HEK293 (cell line): ENCODE measurements around the gene SH3BP4.

Experiments
- CTCF ChIA-PET: fragments of 350-600 bp; formaldehyde crosslinking; extraction: SDS; loops from one replicate; lab custom pipeline; 2021; ENCODE audit warnings: antibody characterized with exemption; lab: Yijun Ruan, JAX
- POLR2A ChIA-PET: fragments of 300-600 bp; formaldehyde crosslinking; extraction: SDS; loops from one replicate; lab custom pipeline; 2020; ENCODE audit warnings: antibody characterized with exemption, inconsistent platforms; lab: Yijun Ruan, JAX
- H3K27ac ChIP-seq: fragments of 200-500 bp; sonication (Bioruptor generic); 2 replicates; pipeline ENCODE4 v1.5.1; 2014; ENCODE audit warnings: low read depth, low read length, control low read depth, inconsistent platforms; ENCODE audit errors: extremely low read depth
- H3K36me3 ChIP-seq, 2 experiments: fragments of 200-500 bp in 1 of 2; sonication (Bioruptor generic) in 1 of 2; 1 replicate in 1 of 2; 2 replicates in 1 of 2; pipeline ENCODE4 v1.5.1; 2014 to 2017; ENCODE audit warnings: inconsistent platforms in 2 of 2, low read length in 2 of 2; ENCODE audit not compliant: control insufficient read depth in 2 of 2, insufficient read depth in 1 of 2
- H3K4me1 ChIP-seq: fragments of 200-500 bp; sonication (Bioruptor generic); 2 replicates; pipeline ENCODE4 v1.5.1; 2014; ENCODE audit warnings: mild to moderate bottlenecking, low read length, inconsistent platforms; ENCODE audit not compliant: control insufficient read depth, insufficient read depth
- H3K4me3 ChIP-seq: 2 replicates; pipeline ENCODE4 v1.5.1; 2011; ENCODE audit warnings: low read depth, mild to moderate bottlenecking, control low read depth, low read length, moderate library complexity
- H3K9me3 ChIP-seq: fragments of 200-500 bp; sonication (Bioruptor generic); 2 replicates; pipeline ENCODE4 v1.5.1; 2014; ENCODE audit warnings: low read depth, low read length, inconsistent platforms; ENCODE audit not compliant: control insufficient read depth, insufficient read depth
- FEZF1 ChIP-seq: fragments of 450-650 bp; formaldehyde crosslinking; IDR thresholded peaks from 2 replicates; pipeline ENCODE4 v1.5.1; 2016; ENCODE audit warnings: missing biosample characterization, missing genetic modification characterization
- KLF8 ChIP-seq: fragments of 450-650 bp; formaldehyde crosslinking; IDR thresholded peaks from 2 replicates; pipeline ENCODE4 v1.5.1; 2016; ENCODE audit warnings: missing biosample characterization, missing genetic modification characterization
- REPIN1 ChIP-seq: fragments of 450-650 bp; formaldehyde crosslinking; IDR thresholded peaks from 2 replicates; pipeline ENCODE4 v1.5.1; 2017; ENCODE audit warnings: missing biosample characterization, missing genetic modification characterization, low read depth
- SP3 ChIP-seq: fragments of 450-650 bp; formaldehyde crosslinking; IDR thresholded peaks from 2 replicates; pipeline ENCODE4 v1.5.1; 2016; ENCODE audit warnings: missing biosample characterization, missing genetic modification characterization
- SP7 ChIP-seq: fragments of 450-650 bp; formaldehyde crosslinking; IDR thresholded peaks from 2 replicates; pipeline ENCODE4 v1.5.1; 2016; ENCODE audit warnings: missing biosample characterization, missing genetic modification characterization
- ZFP41 ChIP-seq: fragments of 450-650 bp; formaldehyde crosslinking; IDR thresholded peaks from 2 replicates; pipeline ENCODE4 v1.5.1; 2016; ENCODE audit warnings: missing biosample characterization, missing genetic modification characterization, borderline replicate concordance
- ZIC2 ChIP-seq: fragments of 450-650 bp; formaldehyde crosslinking; IDR thresholded peaks from 2 replicates; pipeline ENCODE4 v1.5.1; 2016; ENCODE audit warnings: missing biosample characterization, missing genetic modification characterization
- ZNF366 ChIP-seq: fragments of 450-650 bp; formaldehyde crosslinking; conservative IDR thresholded peaks from 2 replicates; pipeline ENCODE4 v1.5.1; 2016; ENCODE audit warnings: missing biosample characterization, missing genetic modification characterization
- ZNF501 ChIP-seq: fragments of 450-650 bp; formaldehyde crosslinking; IDR thresholded peaks from 2 replicates; pipeline ENCODE4 v1.5.1; 2016; ENCODE audit warnings: missing biosample characterization, missing genetic modification characterization
- ZNF530 ChIP-seq: fragments of 450-650 bp; formaldehyde crosslinking; IDR thresholded peaks from 2 replicates; pipeline ENCODE4 v1.5.1; 2016; ENCODE audit warnings: low read depth, missing biosample characterization, missing genetic modification characterization
- ZNF560 ChIP-seq: fragments of 450-650 bp; formaldehyde crosslinking; IDR thresholded peaks from 2 replicates; pipeline ENCODE4 v1.5.1; 2017; ENCODE audit warnings: missing biosample characterization, missing genetic modification characterization, borderline replicate concordance
- ZNF561 ChIP-seq: fragments of 450-650 bp; IDR thresholded peaks from 2 replicates; pipeline ENCODE4 v1.5.1; 2018; ENCODE audit warnings: missing biosample characterization, missing genetic modification characterization, borderline replicate concordance
- ZNF629 ChIP-seq: fragments of 450-650 bp; formaldehyde crosslinking; IDR thresholded peaks from 2 replicates; pipeline ENCODE4 v1.5.1; 2017; ENCODE audit warnings: missing biosample characterization, missing genetic modification characterization
- ZNF658 ChIP-seq: fragments of 450-650 bp; formaldehyde crosslinking; IDR thresholded peaks from 2 replicates; pipeline ENCODE4; 2016; ENCODE audit warnings: missing biosample characterization, missing genetic modification characterization
- ZNF792 ChIP-seq: fragments of 450-650 bp; formaldehyde crosslinking; IDR thresholded peaks from 2 replicates; pipeline ENCODE4 v1.5.1; 2016; ENCODE audit warnings: missing biosample characterization, missing genetic modification characterization
- ZNF843 ChIP-seq: fragments of 450-650 bp; formaldehyde crosslinking; IDR thresholded peaks from 2 replicates; pipeline ENCODE4 v1.5.1; 2016; ENCODE audit warnings: missing biosample characterization, missing genetic modification characterization
- TF ChIP-seq, protein P1 (sequence below): fragments of 450-650 bp; IDR thresholded peaks from 2 replicates; pipeline ENCODE4 v1.5.1; 2018; ENCODE audit warnings: missing biosample characterization, missing genetic modification characterization
- TF ChIP-seq, protein P2 (sequence below): fragments of 450-650 bp; formaldehyde crosslinking; IDR thresholded peaks from 2 replicates; pipeline ENCODE4 v1.5.1; 2017; ENCODE audit warnings: missing biosample characterization, missing genetic modification characterization
- TF ChIP-seq, protein P3 (sequence below): fragments of 450-650 bp; formaldehyde crosslinking; IDR thresholded peaks from 2 replicates; pipeline ENCODE4 v1.5.1; 2016; ENCODE audit warnings: missing biosample characterization, missing genetic modification characterization
- TF ChIP-seq, protein P4 (sequence below): fragments of 450-650 bp; formaldehyde crosslinking; IDR thresholded peaks from 2 replicates; pipeline ENCODE4 v1.5.1; 2016; ENCODE audit warnings: missing biosample characterization, missing genetic modification characterization
- TF ChIP-seq, protein P5 (sequence below): fragments of 450-650 bp; formaldehyde crosslinking; IDR thresholded peaks from 2 replicates; pipeline ENCODE4 v1.5.1; 2017; ENCODE audit warnings: missing biosample characterization, missing genetic modification characterization

SH3BP4 gene

DNA sequence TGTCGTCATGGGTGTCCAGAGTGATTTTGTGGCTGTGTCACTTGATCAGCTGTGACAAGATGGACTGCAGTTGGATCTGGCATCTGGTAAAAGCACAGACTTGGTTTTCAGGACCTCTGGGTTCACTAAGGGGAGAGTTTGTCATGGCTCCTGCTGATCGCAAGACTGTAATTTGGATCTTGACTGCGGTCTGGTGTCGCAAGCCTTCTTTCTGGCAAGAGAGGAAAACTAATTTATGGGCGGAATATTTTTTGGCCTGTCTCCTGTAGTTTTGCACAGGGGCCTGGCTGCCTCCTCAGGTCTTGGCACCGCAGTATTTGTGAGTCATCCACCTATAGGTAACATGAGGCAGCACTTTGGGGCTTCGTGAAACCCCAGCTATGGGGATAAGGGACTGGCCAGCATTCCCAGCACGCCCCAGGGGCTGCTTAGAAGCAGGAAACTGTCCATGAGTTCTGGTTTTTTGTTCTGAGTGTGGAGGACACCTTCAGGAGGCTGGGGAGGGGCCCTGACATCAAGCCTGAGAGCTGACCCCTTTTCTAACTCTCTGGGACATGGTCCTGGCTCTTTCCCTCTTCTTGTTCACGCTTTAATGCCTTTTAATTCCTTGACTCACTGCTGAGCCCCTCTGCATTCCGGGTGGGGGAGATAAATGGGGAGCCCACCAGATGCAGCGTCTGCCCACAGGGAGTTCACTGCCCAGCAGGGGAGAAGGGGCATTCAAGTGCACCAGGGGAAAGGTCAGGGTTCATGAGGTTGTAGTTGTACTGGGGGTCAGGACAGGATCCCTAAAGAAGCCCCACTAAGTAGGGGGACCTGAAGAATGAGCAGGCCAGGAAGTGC, 12.2 kb downstream of the SH3BP4 start (continued):
- TF ChIP-seq ZNF629 (tag by site-specific recombination) (peak; percentile 60; the same call in 1 of the 2 replicates), KLF8 (0 out of 2 replicates have a peak, but pooled peaks have one; percentile 18), ZNF561 (tag by site-specific recombination) (no peak), ZNF792 (tag by site-specific recombination) (no peak), ZNF560 (tag by site-specific recombination) (no peak), ZNF501 (no peak), ZFP41 (no peak), SP3 (tag by site-specific recombination) (no peak), SP7 (tag by site-specific recombination) (peak; percentile 92)
- TF ChIP-seq, protein P1, sequence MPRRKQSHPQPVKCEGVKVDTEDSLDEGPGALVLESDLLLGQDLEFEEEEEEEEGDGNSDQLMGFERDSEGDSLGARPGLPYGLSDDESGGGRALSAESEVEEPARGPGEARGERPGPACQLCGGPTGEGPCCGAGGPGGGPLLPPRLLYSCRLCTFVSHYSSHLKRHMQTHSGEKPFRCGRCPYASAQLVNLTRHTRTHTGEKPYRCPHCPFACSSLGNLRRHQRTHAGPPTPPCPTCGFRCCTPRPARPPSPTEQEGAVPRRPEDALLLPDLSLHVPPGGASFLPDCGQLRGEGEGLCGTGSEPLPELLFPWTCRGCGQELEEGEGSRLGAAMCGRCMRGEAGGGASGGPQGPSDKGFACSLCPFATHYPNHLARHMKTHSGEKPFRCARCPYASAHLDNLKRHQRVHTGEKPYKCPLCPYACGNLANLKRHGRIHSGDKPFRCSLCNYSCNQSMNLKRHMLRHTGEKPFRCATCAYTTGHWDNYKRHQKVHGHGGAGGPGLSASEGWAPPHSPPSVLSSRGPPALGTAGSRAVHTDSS (tag by site-specific recombination): no peak
- TF ChIP-seq, protein P2, sequence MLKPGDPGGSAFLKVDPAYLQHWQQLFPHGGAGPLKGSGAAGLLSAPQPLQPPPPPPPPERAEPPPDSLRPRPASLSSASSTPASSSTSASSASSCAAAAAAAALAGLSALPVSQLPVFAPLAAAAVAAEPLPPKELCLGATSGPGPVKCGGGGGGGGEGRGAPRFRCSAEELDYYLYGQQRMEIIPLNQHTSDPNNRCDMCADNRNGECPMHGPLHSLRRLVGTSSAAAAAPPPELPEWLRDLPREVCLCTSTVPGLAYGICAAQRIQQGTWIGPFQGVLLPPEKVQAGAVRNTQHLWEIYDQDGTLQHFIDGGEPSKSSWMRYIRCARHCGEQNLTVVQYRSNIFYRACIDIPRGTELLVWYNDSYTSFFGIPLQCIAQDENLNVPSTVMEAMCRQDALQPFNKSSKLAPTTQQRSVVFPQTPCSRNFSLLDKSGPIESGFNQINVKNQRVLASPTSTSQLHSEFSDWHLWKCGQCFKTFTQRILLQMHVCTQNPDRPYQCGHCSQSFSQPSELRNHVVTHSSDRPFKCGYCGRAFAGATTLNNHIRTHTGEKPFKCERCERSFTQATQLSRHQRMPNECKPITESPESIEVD (tag by site-specific recombination): peak; percentile 61; the same call in 1 of the 2 replicates

DNA sequence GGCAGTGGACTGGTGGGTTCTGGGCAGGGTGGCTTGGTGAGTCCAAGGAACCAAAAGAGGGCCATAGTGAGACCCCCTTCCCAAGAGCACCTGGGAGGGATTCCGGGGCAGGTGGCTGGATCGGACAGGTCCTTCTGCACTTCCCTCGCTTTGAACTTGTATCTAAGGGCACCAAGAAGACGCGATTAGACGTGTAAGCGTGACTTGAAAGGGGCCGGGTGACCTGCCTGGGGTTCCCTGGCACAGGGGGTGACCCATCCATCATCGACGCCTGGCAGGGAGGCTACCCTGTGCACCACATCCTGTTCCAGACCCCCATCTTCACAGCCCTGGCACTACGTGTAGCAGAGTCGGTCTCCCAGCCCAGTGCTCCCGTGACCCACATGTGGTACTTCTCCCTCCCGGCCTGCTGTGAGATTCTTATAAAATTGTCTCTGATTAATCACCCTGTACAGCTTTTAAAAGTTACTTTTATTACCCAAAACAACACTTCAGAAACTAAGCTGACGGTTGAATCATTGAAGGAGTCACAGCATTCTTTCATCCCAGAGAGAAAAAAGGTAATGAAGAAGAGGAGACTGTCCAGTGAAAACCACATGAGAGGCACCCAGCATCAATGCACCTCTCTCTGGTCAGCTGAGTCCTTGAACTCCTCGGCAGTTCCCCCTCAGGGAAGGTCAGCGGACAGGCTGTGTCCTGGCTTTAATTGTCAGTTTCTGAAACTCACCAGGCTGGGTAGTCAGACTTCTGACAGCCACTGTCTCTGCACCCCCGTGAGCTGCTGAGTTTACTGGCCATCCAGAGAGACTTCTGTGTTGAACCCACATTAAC, 13.0 kb downstream of the SH3BP4 start:
- ChIA-PET CTCF (interaction anchor here (0.6 to 1.5 kb wide), 3 partner anchors 54 to 143 kb away, joined by 3 to 6 read pairs (median 3); no protein-coding TSS in a partner anchor), POLR2A (interaction anchor here (0.6 kb wide), 1 partner anchor 323 kb away, joined by 3 read pairs; no protein-coding TSS in a partner anchor)
- Histone ChIP-seq H3K9me3 (no peaks in the 10 kb centered on the region), H3K27ac (no peak overlapping the region; the same call in 1 of the 2 replicates), H3K36me3 (peaks cover 0 to 2% of the 10 kb centered on the region in 2 experiments; a peak in 1 of 3 replicates), H3K4me3 (no peak overlapping the region), H3K4me1 (peaks cover 33% of the 10 kb centered on the region)
- TF ChIP-seq, protein P3, sequence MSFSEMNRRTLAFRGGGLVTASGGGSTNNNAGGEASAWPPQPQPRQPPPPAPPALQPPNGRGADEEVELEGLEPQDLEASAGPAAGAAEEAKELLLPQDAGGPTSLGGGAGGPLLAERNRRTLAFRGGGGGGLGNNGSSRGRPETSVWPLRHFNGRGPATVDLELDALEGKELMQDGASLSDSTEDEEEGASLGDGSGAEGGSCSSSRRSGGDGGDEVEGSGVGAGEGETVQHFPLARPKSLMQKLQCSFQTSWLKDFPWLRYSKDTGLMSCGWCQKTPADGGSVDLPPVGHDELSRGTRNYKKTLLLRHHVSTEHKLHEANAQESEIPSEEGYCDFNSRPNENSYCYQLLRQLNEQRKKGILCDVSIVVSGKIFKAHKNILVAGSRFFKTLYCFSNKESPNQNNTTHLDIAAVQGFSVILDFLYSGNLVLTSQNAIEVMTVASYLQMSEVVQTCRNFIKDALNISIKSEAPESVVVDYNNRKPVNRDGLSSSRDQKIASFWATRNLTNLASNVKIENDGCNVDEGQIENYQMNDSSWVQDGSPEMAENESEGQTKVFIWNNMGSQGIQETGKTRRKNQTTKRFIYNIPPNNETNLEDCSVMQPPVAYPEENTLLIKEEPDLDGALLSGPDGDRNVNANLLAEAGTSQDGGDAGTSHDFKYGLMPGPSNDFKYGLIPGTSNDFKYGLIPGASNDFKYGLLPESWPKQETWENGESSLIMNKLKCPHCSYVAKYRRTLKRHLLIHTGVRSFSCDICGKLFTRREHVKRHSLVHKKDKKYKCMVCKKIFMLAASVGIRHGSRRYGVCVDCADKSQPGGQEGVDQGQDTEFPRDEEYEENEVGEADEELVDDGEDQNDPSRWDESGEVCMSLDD: no peak
- peak; percentile 47 for TF ChIP-seq ZIC2 (tag by site-specific recombination)
- TF ChIP-seq ZNF843 (tag by site-specific recombination): 0 out of 2 replicates have a peak, but pooled peaks have one; percentile 28
- no peak for TF ChIP-seq ZNF658
- no peak for TF ChIP-seq REPIN1 (tag by site-specific recombination)
- TF ChIP-seq, protein P4, sequence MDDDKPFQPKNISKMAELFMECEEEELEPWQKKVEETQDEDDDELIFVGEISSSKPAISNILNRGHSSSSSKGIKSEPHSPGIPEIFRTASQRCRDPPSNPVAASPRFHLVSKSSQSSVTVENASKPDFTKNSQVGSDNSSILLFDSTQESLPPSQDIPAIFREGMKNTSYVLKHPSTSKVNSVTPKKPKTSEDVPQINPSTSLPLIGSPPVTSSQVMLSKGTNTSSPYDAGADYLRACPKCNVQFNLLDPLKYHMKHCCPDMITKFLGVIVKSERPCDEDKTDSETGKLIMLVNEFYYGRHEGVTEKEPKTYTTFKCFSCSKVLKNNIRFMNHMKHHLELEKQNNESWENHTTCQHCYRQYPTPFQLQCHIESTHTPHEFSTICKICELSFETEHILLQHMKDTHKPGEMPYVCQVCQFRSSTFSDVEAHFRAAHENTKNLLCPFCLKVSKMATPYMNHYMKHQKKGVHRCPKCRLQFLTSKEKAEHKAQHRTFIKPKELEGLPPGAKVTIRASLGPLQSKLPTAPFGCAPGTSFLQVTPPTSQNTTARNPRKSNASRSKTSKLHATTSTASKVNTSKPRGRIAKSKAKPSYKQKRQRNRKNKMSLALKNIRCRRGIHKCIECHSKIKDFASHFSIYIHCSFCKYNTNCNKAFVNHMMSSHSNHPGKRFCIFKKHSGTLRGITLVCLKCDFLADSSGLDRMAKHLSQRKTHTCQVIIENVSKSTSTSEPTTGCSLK (tag by site-specific recombination): no peak
- TF ChIP-seq ZNF366: no peak
- TF ChIP-seq, protein P5, sequence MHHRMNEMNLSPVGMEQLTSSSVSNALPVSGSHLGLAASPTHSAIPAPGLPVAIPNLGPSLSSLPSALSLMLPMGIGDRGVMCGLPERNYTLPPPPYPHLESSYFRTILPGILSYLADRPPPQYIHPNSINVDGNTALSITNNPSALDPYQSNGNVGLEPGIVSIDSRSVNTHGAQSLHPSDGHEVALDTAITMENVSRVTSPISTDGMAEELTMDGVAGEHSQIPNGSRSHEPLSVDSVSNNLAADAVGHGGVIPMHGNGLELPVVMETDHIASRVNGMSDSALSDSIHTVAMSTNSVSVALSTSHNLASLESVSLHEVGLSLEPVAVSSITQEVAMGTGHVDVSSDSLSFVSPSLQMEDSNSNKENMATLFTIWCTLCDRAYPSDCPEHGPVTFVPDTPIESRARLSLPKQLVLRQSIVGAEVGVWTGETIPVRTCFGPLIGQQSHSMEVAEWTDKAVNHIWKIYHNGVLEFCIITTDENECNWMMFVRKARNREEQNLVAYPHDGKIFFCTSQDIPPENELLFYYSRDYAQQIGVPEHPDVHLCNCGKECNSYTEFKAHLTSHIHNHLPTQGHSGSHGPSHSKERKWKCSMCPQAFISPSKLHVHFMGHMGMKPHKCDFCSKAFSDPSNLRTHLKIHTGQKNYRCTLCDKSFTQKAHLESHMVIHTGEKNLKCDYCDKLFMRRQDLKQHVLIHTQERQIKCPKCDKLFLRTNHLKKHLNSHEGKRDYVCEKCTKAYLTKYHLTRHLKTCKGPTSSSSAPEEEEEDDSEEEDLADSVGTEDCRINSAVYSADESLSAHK: 0 out of 2 replicates have a peak, but pooled peaks have one; percentile 24
- TF ChIP-seq, protein P2 (tag by site-specific recombination): peak; percentile 75
- no peak for TF ChIP-seq ZNF530 (tag by site-specific recombination)
- 0 out of 2 replicates have a peak, but pooled peaks have one; percentile 12 for TF ChIP-seq FEZF1 (tag by site-specific recombination)
